GM19463 (cell line): Measurements from ENCODE around the gene VAMP8.
A peak's percentile ranks its signal among the peaks of the same experiment; 100 is the strongest.
"Not testable (repeated sequence)": the region's sequence is repeated elsewhere in the genome, so short reads cannot be mapped to it uniquely, and the experiment has no call there.

Source experiments
- ATAC-seq: cut with Tn5 transposase; IDR thresholded peaks from one replicate; pipeline ENCODE4 v1.9.1; 2021; ENCODE audit warnings: mild to moderate bottlenecking, moderate library complexity; ENCODE audit not compliant: unreplicated experiment

Gene VAMP8

GRCh38 chr2:85597241-85597640 is 19.9 kb downstream of the VAMP8 start:
- ATAC-seq = no peak

DNA sequence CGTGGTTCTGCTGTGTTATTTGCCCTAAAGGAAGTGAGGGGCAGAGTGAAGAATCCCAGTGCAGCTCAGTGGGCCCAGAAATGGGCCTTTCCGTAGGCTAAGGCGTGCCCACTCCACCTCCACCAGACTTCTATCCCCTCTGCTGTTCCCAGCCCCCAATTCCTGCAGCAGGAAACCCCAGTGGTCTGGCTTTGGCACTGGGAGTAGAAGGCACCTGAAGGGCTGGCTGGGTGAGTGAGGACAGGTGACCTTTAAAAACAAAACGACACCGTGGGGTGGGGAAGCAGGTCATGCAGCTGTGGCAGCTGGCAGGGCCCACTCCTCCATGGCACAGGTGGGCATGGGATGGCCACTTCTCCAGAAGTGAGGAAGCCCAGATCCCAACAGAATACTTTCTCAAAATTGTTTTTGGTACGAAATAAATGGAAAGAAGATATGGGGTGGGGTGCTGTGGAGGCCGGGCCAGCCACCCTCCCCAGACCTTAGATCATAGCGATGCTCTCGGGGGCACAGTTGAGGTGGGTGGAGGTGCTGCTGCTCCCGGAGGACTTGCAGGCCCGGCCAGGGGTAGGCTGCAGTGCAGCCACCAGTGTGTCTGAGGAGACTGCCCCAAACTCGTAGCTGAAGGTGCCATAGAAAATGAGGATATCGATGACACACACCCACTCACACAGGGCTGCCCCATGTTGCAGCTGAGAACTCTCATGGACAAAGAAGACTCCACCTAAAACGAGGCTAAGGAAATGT is 21.4 kb downstream of the VAMP8 start:
- no peak for ATAC-seq

- ATAC-seq = no peak
These were observed 22.3 kb downstream of the VAMP8 start for GRCh38 chr2:85599468-85600234.

DNA sequence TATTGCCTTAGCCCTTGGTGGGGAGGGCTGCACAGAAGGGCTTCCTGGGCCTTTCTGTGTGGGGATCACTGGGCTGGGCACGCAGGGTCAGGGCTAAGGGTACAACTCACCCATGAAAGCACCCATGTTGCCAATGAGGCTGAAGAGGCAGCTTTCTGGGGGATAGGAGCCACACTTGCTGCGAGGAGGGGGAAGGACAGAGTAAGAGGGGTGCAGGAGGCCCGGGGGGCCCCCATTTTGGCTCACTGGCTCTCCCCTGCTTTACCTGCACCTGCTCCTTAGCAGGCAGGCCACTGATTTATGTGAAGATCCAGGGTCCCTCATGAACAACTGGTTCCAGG is 22.8 kb downstream of the VAMP8 start:
- ATAC-seq = no peak

DNA sequence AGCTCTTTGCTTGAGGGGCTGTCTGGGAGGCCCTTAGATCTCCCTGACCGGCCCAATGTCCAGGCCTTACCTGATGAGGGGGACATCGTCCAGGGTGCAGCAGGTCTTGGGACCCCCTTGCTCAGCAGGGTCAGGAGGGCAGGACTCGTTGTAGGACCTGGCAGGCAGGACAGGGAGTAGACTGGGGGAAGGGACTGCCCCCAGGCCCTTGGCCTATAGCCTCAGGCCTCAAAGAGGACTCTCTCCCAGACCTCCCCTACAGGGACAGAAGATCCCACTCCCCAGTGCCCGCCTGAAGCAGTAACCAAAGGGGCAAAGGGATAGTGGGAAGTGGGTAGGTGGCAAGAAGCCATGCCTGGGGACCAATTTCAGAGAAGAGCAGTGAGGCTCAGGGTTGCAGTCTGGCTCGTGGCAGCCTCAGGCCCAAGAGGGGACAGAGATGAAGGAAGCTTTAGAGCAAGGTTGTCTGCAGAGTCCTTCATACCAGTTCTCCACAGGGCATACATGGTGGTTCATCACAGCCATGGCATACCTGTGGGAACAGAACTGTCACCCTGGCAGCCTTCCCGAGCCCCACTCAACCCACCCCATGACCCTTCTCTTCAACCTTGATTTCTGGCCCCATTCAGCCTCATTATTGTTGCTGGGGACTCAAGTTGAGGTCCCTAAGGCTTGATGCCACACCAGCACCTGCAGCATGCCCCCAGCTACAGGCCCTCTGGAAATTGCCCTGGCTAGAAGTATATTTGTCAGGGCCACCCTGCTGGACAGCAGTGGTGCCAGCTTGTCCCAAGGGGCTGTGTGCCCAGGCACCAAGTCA is 23.8 kb downstream of the VAMP8 start:
- no peak for ATAC-seq

DNA sequence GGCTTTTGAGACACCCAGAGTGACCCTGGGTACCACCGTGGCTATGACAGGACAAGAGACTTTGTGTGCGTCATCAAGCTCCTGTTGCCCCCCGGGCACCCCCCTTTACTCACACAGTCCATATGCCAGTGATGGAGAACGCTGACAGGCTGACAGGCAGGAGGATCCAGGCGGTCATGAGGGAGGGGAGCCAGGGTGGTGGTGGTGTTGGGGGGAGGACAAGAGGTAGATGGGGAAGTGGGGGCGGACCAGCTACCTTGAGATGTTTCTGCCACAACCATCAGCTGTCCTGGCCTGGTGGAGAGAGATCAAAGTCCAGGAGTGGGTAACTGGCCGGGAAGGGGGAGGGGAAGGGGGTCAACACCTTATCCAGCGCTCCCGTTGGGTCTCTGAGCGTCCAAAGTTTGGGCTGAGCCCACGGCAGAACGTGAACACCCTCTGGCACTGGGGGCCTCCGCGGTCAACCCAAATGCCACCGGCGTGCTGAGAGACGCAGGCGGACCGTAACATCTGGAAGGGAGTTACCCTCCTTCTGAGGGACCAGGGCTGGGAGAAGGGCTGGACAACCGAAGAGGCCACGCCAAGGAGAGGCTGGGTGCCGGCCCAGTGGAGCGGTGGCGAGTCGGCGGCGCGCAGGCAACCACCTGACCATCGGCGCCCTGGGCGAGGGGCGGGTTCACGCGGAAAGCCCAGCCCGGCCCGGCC is 24.5 kb downstream of the VAMP8 start:
- peak; percentile 31 for ATAC-seq

DNA sequence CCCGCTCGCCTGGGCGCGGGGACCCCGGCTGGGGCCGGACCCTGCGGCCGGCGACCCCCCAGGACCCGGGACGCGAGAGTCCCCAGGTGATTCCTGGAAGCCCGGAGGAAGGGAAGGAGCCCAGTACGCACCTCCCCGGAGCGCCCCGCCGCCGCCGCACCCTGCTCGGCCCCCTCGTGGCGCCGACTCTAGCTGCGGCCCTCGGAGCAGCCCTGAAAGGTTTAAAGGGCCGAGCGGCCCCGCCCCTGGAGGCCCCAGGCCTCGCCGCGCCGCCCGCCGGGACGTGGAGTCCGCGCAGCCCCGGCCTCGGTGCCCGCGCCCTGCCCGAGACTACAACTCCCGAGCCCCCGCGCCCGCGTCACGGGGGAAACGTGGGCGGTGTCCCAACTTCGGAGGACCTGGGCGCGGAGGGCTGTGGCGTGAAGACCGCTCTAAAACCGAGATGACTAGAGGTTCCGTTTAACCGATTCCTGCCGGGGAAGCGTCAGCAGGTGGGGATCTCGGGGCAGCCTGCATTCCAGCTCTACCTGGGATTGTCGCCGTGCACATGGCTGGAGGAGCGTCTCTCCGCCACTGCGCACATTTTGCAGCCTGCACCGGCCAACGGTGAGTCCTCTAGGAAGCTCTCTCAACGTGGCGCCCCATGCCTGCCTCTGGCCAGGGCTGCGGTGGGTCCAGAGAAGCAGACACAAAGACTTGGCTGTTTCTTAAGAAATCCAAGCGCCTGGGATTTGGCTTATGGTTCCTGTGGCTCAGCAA is 25.3 kb downstream of the VAMP8 start, which contains the start of gene TMEM150A:
TSS of gene TMEM150A (minus strand) at position 223 of the 759 bp plus-strand sequence. CDS start 750 bp downstream, outside the sequence.
- peak; percentile 97 for ATAC-seq

DNA sequence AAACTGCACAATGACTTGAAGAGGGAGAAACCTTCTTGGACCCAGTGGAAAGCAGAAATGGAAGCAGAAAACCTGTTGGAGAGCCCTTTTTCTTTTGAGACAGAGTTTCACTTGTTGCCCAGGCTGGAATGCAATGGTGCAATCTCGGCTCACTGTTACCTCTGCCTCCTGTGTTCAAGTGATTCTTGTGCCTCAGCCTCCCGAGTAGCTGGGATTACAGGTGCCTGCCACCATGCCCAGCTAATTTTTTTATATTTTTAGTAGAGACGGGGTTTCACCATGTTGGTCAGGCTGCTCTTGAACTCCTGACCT is 26.7 kb downstream of the VAMP8 start:
- not testable (repeated sequence) for ATAC-seq

DNA sequence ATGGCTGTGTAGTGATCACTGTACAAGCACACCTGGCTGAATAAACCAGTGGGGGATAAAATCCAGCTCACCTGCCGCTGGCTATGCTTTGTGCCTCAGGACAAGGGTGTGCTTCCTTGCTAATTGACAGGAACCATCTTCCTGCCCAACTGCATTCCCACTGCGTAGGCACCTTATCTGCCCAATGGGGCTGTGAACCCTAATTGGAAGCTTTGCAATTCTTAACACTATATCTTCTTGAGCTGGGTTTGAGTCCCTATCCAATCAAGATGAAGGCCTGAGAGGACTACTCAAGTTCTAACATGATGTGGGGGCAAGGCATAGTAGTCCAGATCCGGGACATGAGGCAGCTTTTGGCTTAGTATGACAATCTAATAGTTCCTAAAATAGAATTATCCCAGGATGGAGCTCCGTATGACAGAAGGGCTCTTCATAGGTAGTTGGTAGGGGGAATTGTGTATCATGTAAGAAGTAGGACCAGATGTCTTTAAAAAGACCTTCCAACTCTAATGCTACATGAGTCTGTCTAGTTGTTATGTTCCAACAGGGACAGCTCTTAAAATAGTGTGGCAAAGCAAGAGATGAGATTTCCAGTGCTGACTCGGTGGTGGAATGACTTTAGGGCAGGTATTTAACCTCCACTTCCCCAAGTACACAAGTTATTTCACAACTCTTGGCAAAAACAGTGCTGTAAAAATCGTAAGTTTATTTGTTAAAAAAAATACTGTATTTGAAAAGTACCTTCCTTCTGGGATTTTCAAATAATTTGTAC is 27.4 kb downstream of the VAMP8 start:
- no peak for ATAC-seq

- ATAC-seq = no peak
These were observed 28.2 kb downstream of the VAMP8 start for GRCh38 chr2:85605406-85606115.

DNA sequence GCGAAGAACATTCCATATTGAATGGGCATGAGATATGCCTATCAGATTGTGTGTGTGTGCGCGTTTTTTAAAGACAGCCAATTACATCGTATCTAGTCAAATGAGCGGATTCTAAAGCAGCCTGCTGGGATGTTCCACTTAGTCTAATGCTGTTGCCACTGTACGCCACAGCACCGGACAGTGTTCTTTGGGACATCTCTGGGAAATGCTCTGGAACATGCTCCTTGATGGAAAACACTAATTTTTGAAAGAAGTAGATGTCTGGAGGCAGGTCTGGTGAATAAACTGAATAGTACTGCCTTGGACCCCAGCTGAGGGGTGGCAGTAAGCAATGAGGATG is 28.7 kb downstream of the VAMP8 start:
- ATAC-seq = no peak

- ATAC-seq = no peak
These were observed 30.2 kb downstream of the VAMP8 start for GRCh38 chr2:85607268-85608215.

DNA sequence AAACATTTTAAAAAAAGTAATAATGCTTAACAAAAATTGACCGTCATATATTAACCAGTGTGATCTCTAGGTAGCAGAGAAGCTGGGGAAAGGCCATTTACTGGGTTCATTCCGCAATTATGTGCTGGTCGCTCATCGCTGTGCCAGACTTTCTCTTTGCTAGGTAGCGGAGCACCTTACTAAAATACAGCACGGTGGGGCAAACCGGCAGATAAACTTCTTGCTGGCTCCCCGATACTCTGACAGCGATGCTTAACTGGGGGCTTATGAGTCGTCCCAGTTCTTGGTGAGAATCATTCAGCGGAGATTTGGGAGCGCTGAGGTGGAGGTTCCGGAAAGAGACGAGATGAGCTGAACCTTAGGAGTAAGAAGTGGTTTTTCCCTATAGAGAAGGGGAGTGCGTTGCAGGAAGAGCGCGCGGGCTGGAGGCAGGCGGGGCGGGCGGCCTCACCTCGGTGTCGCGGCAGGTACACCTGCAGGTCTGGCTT is 33.9 kb downstream of the VAMP8 start:
- ATAC-seq = no peak

- ATAC-seq = peak; percentile 82
These were observed 34.6 kb downstream of the VAMP8 start, which contains the start of gene C2orf68 for GRCh38 chr2:85611705-85612587. C2orf68 (minus strand) TSS chr2:85612066; CDS start chr2:85611984, 82 bp downstream.

GRCh38 chr2:85613717-85614515 is 36.5 kb downstream of the VAMP8 start:
- no peak for ATAC-seq

DNA sequence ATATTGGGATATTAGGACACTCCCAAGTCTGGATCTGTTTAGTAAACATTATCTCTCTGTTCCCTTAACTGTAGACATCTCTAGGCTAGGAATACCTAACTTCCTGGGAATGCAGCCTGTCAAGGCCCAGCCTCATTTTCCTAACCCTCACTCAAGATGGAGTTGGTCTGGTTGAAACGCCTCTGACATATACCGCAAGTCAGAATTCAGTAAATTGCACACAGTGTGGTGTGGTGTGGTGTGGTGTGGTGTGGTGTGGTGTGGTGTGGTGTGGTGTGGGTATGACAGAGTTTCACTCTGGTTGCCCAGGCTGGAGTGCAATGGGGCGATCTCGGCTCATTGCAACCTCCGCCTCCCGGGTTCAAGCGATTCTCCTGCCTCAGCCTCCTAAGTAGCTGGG is 37.4 kb downstream of the VAMP8 start:
- ATAC-seq = not testable (repeated sequence)
